ENCODE measurements around the gene MUC6.

MUC6 gene

DNA sequence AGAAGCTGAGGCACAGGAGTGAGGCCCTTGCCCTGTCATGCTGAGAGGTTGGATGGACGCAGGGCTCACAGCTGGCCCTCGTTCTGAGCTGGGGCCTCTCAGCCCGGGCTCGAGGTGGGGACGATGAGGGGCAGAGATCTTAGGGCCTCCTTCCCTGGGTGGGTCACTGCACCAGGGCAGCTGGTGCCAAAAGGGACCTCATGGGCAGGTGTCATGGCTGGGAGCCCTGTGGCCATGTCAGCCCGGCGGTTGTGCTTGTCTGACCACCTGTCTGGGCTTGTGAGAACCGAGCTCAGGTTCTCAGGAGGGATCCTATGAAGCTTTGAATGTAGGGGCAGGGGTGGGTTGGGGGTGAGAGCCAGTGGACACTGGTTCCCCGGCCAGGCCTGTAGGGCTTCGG, 1.8 kb upstream of the MUC6 start:
- no peak for DNase-seq (ENCODE audit: low read depth in 2 of 2)

DNA sequence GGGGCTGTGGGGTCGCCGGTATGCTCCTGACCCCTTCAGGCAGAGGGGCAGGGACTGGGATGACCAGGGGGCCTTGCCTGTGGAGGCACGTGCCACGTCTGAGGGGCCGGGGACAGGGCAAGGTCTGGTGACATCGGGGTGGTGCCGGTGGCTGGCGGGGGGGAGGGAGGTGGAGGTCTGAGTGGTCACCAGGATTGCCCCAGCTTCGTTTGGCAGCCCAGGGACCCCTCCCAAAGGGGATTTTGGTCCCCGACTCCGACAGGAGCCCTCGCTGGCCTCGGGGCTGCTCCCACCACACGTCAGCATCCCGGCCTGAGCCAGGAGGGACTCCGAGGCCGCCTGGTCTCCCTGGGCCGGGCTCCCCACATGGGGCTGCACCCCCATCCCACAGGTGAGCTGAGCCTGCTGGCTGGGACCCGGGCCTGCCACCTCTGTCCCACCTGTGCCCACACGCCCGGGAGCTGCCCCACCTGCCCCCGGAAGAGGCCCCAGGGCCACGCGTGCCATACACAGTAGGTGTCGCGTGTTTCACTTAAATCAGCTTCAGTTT, 1.1 kb upstream of the MUC6 start:
- no peak for DNase-seq (ENCODE audit: low read depth in 2 of 2)

DNA sequence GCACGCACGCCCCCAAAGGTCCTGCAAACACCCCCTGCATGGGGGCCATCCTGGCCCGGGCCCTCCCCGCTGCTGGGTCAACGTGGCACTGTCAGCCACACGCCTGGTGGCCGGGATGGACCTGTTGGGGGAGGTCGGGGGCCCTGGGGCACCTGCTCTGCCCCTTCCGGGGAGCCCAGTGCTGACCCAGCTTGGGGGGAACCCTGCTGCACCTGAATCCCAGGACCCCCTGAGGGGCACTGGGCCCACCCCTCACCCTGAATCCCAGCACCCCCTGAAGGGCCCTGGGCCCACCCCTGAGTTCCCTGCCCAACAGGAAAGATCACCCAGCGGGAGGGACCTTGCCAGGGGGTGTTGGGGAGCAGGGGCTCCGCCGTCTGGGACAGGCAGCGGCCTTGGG, 413 bp upstream of the MUC6 start:
- DNase-seq (ENCODE audit: low read depth in 2 of 2) = no peak

DNA sequence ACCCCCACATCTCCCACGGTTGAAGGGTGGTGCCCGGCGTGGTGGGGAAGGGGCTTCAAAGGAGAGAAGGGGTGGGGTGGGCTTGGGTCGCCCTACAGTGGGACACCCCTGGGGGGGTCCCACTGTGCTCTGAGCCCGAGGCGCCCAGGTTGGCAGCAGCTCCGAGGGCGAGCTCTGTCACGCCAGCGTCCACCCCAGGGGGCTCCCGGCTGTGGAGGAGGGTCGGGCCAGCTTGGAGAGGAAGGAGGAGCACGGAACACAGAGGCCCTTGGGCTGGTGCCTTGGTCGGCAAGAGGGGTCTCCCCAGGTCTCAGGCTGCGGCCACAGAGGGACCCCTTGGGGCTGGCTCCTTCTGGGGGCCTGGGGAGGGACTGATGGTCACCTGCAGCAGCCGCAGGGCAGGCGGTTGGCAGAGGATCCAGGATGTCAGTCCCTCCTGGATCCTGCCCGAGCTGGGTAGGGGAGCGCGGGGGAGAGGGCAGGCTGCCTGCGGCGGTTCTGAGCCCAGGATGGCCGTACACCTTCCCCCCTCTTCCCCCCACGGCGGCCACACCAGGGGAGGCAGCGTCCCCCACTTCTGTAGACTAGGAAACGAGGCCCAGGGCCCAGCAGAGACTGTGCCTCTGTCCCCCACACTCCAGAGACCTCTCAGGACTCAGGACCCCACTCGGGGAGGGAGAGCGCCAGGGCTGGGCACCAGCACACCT, 788 bp downstream of the MUC6 start:
- DNase-seq (ENCODE audit: low read depth in 2 of 2) = no peak

DNA sequence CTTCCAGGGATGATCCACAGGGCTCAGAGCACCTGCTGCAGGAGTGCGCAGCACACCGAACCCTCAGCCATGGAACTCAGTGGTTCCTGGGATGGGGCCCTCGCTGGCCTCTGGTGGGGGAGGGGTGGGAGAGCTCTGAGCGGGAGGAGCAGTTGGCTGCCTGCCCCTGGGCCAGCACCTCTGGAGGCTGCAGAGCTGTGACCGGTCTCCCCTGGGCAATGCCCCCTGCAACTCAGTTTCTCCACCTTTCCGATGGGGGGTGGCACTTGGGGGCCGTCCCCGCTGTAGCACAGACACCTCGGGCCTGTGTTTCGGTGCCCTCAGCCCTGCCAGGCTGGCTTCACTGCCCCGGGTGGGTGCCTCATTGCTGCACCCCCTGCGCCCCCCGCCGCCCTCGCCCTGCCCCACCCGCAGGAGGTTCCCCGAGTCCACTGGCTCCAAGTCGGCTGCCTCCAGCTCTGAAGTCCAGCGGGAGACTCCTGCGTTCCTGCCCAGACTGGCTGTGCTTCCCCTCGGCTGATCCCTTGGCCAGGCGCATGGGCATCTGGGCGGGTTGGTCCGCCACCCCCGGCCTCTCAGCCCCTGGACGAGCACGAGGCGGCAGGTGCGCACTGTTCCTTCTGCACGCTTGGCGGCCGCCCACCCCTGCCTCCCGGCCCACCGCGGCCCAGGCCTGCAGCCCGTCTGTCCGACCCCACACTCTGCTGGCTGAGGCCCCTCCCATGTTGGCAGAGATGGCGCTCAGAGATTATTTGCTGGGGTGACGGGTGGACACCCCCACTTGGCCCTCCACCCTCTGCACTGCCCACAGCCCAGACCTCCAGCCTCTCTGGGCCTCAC, 1.8 kb downstream of the MUC6 start:
- DNase-seq (ENCODE audit: low read depth in 2 of 2) = no peak

DNA sequence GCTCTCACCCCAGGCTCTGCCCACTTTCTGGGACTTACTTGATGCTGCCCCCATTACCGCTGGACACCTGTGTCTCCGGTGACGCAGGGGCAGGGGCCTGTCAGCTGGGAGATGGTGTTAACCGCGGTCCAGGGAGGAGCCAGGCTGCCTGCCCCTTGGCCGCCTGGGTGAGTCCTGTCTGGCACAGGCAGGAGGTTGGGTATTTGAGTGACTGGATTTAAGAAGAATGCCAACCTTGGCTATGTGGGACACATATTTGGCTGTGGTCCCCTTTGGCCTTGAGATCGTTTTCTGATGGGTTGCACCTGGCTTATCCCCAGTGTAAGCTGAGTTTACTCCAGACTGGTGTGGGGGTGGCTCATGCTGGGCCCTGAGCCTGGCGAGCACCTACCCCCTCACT, 2.5 kb downstream of the MUC6 start:
- no peak for DNase-seq (ENCODE audit: low read depth in 2 of 2)

DNA sequence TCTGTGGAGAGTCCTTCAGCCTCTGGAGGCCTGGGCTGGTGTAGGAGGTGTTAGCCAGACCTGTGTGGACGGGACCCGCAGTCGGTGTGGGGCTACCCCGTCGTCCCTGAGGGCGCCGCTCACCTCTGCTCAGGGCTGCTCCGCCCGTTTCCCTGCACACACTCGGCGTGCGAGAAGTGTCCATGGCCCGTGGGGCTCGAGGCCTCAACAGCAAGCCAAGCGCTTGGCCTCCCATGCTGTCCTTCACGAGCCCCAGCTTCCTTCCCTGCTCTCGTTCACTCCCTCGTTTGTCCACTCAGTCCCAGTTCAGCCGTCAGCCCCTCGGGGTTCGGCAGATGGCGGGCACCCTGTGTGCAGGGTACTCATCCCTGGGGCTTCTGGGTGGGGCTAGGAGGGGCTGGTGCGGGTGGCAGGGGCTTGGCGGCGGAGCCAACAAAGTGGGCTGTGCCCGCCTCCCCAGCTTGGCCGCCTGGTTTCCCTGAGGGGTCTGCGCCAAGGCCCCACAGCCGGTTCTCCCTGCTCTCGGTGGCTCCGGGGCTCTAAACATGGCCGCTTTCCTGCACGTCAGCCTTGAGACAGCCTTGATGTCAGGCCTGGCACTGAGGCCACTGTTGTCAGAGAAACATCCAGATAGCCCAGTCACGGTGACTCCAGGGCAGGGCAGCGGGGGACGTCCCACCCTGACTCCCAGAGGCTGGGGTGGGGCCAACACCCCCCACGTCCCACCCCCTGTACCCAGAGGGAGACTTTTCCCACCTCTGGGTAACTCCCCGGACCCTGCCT, 3.3 kb downstream of the MUC6 start:
- DNase-seq (ENCODE audit: low read depth in 2 of 2) = no peak

DNA sequence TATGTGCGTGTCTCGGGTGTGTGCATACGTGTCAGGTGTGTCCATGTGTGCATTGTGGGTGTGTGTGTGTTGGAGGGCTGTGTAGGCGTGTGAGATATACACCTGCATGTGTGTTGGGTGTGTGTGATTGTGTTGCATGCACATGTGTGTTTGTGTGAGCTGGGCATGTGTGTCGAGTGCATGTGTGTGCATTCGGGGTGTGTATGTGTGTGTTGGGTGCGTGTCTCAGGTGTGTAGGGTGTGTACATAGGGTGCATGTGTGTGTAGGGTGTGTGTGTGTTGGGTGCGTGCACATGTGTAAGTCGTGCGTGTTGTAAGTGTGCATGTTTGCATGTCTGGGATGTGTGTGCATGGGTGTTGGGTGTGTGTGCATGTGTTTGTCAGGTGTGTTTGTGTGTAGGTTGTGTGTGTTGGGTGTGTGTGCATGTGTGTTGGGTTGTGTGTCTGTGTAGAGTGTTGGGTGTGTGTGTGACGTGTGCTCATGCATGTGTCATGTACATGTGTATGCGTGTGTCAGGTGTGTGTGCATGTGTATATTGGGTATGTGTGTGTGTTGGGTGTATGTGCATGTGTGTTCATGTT, 4.1 kb downstream of the MUC6 start:
- DNase-seq (ENCODE audit: low read depth in 2 of 2) = no peak

DNA sequence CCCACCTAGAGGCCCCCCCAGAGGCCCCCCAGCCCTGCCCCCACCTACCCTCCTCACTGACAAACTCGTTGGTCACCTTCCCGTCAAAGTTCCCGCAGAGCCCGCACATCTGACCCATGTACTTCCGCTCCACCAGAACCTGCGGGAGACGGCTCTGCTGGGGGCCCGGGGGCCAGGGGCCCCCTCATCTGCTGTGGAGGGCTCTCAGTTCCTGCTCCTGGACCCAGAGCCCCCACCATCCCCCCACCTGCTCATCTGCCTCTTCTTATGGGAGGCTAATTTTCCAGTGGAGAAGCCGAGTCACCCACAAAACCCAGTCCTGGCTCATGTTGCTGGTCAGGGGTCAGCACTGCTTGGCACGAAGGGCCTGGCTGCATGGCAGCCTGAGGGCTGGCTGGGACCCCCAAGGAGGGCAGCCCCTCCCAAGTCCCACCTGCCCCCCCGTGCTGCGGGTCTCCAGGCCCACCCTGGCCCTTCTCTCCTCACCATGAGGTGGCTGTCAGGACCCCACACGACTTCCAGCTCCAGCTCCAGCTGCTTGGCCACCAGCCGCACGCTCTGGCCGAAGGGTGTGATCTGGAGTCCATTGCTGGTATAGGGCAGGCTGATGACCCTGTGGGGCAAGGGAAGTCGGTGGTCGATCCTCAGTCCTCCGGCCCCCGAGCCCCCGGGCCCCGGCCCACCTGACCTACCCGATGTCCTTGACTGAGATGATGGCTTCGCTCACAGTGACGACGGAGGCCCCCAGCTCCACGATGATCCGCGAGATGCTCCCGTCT, 5.2 kb downstream of the MUC6 start:
- no peak for DNase-seq (ENCODE audit: low read depth in 2 of 2)

DNA sequence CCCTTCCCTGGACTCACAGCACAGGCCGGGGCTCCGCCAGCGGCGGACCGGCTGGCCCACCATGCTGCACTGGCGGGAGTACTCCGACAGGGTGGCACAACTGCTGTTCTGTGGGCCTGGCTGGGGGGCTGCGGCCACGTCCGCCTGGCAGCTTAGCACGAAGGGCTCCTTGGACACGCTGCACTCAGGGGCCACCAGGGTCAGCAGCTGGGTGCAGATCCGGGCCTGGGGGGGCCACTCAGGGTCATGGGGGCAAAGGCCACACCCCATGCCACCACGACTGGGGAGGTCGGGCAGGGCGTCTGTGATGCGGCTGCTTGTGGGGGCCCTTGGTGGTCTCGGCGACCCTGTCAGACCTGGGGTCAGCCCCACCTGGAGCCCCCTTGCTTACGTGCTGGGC, 6.0 kb downstream of the MUC6 start:
- DNase-seq (ENCODE audit: low read depth in 2 of 2) = no peak

DNA sequence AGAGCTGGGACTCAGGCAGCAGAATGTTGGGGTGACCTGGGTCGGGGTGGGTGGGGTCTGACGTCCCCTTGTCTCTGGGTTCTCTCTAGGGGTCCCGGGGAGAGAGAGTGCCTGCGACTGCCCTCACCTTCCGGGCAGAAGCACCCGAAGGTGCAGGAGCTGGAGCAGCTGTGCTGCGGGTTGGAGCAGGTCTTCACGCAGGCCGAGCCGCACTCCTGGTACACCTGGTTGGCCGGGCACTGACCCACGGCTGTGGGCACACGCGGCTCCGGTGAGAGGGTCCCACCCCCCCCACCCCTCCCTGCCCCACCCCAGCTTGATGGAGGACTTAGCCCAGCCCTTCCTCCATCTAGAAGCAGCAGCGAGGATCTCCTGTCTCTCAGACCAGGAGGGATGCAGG, 6.4 kb downstream of the MUC6 start:
- no peak for DNase-seq (ENCODE audit: low read depth in 2 of 2)

DNA sequence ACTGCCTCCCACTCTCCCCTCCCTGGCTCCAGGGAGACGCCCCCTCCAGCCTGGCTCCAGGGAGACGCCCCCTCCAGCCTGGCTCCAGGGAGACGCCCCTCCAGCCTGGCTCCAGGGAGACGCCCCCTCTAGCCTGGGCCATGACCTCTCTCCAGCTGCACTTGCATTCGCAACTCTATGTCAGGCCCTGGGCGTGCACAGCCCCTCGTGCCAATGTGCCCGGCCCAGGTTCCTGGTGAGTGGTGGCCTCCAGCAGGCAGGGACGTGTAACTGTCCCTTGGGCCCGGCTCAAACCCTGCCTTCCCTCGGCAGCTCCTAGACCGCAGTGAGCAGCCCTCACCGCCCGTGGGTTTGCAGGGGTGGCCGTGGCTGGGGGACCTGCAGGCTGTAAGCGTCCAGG, 6.9 kb downstream of the MUC6 start:
- DNase-seq (ENCODE audit: low read depth in 2 of 2) = no peak

DNA sequence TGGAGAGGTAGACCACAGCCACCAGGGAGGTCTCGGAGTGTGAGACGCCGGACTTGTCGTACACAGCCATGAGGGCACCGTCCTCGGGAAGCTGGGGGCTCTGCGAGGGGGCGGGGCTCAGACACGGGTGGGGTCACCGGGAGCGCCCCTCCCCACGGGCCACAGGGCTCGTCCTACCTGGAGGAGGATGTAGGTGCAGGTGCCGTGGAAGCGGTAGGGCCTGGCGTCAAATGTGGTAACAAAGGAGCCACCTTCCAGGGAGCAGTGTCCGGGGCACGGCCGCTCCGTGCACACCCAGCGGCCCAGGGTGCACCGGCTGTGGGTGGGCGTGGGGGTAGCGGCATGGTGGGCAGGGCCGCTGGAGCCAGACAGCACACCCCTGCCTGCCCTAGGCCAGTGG, 7.5 kb downstream of the MUC6 start:
- DNase-seq (ENCODE audit: low read depth in 2 of 2) = no peak

DNA sequence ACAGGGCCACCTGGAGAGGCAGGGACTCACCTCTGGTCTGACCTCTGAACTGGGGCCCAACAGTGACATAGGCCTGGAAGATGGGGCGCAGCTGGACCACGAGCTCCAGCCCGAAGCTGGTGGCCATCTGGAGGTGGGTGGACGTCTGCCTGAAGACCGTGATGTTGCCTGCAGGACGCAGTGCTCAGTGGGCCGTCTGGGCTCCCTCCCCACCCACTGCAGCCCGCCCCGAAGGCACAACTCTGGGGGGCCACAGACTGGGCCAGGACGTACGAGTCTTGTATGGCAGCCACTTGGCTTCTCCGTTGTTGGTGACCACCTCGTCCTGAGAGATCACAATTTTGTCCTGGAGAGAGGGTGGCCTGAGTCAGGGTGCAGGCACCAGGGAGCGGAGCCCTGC, 7.9 kb downstream of the MUC6 start:
- DNase-seq (ENCODE audit: low read depth in 2 of 2) = no peak

DNA sequence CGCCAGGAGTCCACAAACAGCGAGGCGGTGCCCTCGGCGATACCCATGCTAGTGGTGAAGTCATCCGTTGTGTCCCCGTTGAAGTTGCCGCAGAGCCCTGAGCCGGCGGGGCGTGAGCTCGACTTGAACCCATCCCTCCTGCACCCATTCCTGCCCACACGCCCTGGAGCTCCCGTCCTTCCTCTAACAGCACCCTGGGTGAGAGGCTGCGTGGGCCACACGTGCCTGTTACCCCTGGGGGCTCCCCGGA, 8.3 kb downstream of the MUC6 start:
- DNase-seq (ENCODE audit: low read depth in 2 of 2) = no peak

DNA sequence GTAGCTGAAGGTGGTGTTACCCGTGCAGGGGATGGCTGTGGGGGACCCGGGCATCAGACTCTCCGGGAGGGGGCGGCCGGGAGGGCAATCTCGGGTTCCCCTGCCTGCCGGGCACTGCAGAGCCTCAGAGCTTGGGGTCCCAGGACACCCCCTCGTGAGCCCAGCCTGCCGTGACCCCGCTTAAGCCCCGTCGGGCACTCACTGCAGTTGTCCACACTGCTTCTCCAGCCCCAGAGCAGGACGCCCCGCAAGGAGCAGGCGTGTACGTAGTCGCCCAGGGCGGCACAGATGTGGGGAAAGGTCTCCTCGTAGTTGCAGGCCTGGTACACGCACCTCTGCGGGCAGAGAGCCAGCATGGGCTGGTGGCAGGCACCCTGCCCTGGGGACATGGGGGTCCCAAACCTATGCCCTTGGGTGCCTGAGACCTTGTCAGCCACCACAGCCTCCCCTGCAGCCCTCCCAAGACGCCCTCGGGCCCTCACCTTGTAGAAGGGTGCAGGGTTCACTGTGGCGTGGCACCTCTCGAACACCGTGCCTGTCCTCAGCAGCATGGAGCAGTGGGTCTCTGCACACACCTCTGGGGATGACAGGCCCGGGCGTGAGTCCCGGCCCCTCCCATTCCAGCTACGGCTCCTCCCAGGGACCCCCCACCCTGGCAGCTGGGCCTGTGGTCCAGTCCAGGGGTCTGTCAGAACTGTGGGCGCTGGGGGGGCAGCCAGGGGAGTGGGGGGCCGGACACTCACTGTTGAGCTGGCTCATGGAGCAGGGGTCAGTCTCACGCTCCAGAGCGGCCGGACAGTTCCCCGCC, 8.8 kb downstream of the MUC6 start:
- DNase-seq (ENCODE audit: low read depth in 2 of 2) = no peak

DNA sequence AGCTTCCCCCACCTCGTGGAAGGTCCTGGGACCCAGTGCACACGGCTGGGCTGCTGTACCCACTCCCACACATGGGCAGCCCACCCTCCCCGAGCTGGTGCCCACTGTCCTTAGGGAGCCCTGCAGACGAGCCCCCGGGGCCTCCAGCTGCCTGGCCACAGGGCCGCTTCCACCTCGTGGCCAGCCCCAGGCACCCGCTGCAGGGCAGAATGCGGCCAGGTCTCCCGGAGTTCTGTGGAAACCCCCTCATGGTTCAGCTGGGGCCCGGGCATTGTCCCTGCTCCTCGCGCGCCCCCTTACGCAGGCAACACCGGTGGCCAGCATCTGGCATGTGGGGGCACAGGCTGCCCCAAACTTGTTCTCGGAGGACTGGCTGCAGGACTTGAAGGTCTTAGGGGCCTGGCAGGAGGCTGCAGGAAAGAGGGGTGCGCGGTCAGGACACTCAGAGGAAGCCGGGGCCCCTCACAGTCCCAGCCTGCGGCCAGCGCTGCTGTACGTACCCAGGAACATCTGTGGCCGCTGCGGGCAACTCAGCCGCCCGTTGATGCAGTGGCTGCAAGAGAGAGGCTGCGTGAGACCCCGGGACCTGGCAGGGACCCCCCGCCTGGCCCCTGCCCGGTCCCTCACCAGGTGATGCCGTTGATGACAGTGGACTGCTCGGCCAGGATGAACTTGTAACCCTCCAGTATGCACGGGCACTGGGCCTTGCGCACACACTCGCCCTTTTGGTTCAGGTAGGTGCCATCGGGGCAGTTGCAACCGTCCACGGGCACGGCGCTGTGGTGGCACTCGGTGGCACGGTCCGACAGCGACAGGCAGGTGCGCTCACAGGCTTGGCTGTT, 9.7 kb downstream of the MUC6 start:
- no peak for DNase-seq (ENCODE audit: low read depth in 2 of 2)

DNA sequence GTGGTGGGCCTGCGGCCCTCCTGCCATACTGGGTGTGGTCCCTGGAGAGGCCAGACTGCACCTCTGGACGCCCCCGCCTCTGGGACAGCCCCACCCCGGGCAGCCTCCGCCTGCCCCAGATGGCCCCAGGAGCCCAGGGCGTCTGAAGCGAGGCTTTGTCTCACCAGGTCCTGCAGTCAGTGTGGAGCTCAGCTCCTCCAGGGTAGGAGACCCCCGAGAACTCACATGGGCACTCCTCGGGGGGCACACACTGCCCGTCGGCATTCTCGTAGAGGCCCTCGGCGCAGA, 10.4 kb downstream of the MUC6 start:
- DNase-seq (ENCODE audit: low read depth in 2 of 2) = no peak

DNA sequence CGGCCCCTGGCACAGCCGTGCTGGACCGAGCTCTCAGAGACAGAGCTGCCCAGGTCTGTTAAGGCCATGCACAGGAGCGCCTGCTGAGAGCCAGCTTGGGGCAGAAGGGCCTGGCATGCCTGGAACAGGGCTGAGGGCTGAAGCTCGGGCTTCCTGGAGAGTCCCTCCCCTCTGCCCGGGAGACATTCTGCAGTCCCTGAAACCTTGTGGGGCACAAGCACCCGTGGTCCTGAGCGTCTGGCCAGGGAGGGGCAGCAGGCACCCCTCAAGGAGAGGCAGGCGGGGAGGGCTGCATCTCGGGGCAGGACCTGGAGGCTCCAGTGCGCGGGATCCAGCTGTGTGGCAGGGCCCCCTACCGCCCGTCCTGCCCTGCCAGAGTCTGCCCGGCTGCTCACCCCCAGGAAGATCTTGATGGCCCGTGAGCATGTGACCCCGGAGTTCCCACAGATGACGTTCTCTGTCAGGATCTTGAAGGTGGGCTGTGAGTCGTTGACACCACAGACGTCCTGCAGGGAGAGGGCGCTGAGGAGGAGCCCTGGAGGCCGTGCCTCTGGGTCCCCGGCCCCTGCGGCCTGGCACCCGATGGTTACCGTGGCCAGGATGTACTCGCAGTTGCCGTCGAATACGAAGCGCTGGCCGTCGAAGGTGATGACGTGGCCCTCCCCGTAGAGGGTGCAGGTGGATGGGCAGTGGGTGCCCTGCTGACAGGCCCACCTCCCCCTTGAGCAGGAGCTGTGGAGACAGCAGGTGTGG, 10.9 kb downstream of the MUC6 start:
- no peak for DNase-seq (ENCODE audit: low read depth in 2 of 2)

Measured in stimulated activated CD8-positive, alpha-beta memory T cell treated with anti-CD3 and anti-CD28 coated beads, Interleukin-15, amount 100 ng/mL, for 48 hours (primary cell).